HG03520 (cell line): ENCODE data around the gene CIDEC.
"Not testable (repeated sequence)": the region's sequence is repeated elsewhere in the genome, so short reads cannot be mapped to it uniquely, and the experiment has no call there.

Experiments used
- ATAC-seq: cut with Tn5 transposase; IDR thresholded peaks from one replicate; pipeline ENCODE4 v1.9.1; 2021; ENCODE audit warnings: mild to moderate bottlenecking, moderate library complexity; ENCODE audit not compliant: unreplicated experiment

Gene CIDEC

GRCh38 chr3:9902372-9903237, 22.6 kb upstream of the CIDEC start, which contains the start of gene IL17RE:
Gene IL17RE, plus strand, starts transcription at chr3:9902848. Its CDS starts 85 bp downstream, at chr3:9902933.
- ATAC-seq, result no peak

- ATAC-seq, result no peak
Measured at GRCh38 chr3:9901967-9902366, 21.9 kb upstream of the CIDEC start.

GRCh38 chr3:9900965-9901415, 20.9 kb upstream of the CIDEC start:
- ATAC-seq, result not testable (repeated sequence)

- no peak for ATAC-seq
Measured at GRCh38 chr3:9899289-9899791, 19.3 kb upstream of the CIDEC start.

- ATAC-seq, result no peak
Measured at GRCh38 chr3:9898467-9899241, 18.6 kb upstream of the CIDEC start.

GRCh38 chr3:9897408-9898372, 17.6 kb upstream of the CIDEC start:
- no peak for ATAC-seq

GRCh38 chr3:9896755-9897407, 16.8 kb upstream of the CIDEC start:
- ATAC-seq, result not testable (repeated sequence)

- not testable (repeated sequence) for ATAC-seq
Measured at GRCh38 chr3:9895715-9896114, 15.7 kb upstream of the CIDEC start.

GRCh38 chr3:9893739-9894138, 13.7 kb upstream of the CIDEC start:
- no peak for ATAC-seq

- ATAC-seq, result no peak
Measured at GRCh38 chr3:9891072-9891622, 11.1 kb upstream of the CIDEC start.

GRCh38 chr3:9890249-9891071, 10.4 kb upstream of the CIDEC start, which contains the start of gene JAGN1:
Gene JAGN1, plus strand, starts transcription at chr3:9890610. Its CDS starts 113 bp downstream, at chr3:9890723.
- peak; percentile 75 for ATAC-seq

GRCh38 chr3:9889405-9889804, 9.4 kb upstream of the CIDEC start:
- no peak for ATAC-seq

- ATAC-seq, result no peak
Measured at GRCh38 chr3:9888540-9888939, 8.5 kb upstream of the CIDEC start.

GRCh38 chr3:9887480-9887879, 7.4 kb upstream of the CIDEC start:
- no peak for ATAC-seq

- ATAC-seq, result no peak
Measured at GRCh38 chr3:9886328-9886727, 6.3 kb upstream of the CIDEC start.

- ATAC-seq, result no peak
Measured at GRCh38 chr3:9884555-9885165, 4.6 kb upstream of the CIDEC start.

- no peak for ATAC-seq
Measured at GRCh38 chr3:9883706-9884554, 3.9 kb upstream of the CIDEC start.
